Islet precursor cell (in vitro differentiated cells): ENCODE results near the gene ABCA2.

ENCODE experiments used
- DNase-seq: peaks from one replicate; pipeline ENCODE4 v3.0.0-alpha.2; 2018

ABCA2 gene

DNA sequence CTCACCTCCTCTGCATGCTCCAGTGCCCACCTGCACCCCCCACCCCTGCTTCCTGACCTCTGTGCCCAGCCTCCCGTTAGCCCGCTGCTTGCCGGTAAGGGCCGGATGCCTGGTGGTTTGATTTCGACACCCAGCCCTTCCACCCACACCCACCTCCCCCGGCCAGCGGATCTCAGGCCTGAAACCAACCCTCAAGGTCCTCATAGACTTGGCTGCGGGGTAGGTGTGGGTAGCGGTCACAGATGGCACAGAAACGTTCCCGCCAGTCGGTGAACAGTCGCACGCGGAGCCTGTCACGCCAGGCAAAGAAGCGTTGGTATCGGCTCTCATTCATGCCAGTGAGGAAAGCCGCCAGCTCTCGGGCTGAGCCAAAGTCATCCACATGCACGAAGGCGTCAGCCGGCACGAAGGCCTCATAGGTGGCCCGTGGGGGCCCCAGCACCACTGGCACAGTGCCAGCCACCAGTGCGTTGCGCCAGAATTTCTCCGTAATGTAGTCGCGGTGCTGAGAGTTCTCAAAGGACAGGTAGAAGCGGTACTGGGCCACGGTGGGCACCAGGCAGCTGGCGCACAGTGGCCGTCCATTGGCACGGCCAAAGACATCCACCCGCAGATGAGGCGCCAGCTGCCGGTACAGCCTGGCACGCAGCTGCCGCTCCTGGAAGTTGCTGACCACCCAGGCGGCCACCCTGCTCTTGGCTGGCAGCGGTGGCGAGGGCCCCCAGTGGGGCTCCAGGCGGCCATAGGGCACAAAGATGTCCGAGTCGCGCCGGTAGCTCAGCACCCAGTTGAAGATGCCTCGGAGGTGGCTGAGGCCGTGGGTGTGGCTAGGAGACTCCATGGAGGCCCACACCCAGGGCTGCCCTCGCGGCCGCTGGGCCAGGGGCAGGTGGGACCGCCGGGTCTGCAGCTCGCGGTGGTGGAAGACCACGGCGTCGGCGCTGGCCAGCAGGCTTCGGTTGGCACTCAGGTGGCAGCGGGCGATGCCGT is 2.8 kb upstream of the ABCA2 start:
- DNase-seq, result no peak

DNA sequence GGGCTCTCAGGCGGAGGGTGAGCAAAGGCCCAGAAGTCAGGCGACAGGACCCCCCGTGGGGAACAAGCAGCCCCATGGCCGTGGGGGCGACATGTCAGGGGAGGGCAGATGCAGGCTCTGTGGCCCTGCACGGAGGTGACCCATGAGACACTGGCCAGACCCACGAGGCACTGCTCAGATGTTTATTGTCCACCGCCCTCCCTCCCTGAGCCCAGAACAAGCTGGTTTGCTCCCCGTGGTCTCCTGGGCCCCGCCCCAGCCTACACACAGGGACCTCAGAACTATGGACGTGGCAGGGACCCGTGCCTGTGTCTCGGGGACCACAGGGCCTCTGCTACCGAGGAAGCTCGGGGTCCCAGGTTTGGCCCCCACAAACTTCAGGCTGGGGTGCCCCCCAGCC is 2.0 kb upstream of the ABCA2 start:
- no peak for DNase-seq

DNA sequence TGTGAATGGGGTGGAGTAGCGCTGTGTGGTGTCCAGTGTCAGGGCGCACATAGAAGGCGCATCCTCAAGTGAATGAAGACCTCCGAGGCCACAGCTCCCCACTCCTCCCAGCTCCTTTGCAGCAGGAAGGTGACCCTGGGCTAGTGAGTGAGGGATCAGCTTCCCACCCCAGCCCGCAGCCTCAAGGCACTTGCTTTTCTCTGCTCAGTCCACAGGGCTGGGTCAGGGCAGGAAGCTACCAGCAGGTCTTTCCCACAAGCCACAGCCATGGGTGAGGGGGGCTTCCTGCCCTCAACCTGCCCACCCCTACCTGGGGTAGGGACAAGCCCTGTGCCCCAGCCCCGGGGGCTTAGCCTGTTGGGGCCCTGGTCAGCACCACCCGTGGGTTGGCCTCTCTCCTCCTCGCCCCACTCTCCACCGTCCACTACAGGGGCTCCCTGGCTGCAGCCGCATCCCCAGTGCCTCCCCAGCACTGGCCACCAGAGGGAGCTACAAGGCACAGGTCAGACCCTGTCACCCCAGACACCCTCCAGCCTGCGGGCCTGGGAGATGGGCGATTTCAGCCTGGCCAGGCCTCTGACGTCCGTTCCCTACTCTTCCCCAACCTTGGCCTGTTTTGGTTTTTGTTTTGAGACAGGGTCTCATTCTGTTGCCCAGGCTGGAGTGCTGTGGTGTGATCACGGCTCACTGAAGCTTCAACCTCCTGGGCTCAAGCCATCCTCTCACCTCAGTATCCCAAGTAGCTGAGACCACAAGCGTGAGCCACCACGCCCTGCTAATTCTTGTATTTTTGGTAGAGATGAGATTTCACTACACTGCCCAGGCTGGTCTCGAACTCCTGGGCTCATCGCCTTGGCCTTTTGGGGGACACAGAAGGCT is 1.3 kb upstream of the ABCA2 start:
- peak; percentile 88 for DNase-seq

DNA sequence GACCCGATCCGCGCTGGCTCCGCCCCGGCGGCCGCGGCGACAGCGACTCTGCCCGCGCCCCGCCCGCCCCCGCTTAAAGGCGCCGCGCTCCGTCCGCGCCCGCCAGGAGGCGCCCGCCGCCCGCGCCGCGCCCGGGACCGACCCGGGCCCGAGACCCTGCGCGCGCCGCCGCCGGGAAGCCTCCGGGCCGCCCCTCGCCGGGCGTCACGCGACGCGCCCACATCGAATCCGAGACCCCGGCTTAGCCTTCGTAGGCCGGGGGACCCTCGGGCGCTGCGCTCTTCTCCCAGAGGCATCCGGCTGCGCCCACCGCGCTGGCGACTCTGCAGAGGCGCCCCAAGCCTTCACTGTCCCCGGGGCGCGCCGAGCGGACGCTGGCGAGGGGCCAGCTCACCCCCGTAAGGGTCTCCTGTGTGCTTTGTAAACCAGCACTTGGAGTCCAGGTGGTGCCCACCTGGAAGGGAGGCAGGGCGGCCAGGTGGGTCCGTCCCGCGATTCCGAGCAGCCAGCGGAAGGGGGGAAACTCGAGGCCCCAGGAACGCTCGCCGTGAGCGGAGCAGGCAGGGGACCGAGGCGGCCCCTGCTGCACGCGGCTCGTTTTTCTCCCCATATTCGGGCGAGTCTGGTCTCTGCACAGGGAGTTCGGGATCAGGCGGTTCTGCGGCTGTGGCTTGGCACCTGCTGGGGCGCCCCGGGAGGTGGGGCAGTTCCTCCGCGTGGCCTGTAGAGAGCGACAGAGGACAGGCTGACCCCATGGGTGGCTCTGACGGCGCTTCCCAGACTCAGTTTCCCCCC is 423 bp upstream of the ABCA2 start:
- no peak for DNase-seq

DNA sequence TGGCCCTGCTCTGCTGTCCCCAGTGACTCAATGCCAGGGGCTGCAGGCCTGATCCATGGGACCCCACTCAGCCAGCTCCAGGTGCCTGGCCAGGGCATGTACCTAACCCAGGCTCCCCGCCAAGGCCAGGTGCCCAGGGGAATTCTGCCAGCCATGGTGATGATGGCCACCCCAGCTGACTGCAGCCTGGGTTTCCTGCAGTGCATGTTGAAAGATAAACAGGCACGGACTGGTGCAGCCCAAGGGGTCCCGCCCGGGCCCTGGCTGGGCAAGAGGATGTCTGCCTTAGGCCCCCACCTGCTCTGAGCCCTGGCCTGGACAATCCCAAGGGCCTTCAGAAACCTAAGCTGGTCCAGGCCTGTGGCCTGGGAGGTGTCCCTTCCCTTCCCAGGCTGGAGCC is 1.2 kb downstream of the ABCA2 start:
- DNase-seq, result no peak

DNA sequence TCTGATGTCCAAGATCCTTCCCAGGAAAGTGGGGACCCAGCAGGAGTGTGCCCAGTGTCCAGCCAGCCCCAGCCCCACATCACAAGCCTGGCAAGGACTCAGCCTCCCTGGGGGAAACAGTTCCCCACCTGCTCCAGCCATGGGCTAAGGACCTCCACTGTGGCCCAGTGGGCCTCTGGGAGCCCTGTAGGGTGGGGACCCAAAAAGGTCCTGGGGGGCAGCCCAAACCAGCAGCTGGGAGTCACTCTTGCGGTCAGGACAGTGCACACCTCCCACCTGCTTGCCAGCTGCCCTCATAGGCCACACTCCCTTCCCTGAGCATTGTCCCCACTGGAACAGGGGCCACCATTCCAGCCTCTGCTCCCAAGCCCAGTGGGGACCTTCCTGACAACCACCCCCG is 1.7 kb downstream of the ABCA2 start:
- no peak for DNase-seq

DNA sequence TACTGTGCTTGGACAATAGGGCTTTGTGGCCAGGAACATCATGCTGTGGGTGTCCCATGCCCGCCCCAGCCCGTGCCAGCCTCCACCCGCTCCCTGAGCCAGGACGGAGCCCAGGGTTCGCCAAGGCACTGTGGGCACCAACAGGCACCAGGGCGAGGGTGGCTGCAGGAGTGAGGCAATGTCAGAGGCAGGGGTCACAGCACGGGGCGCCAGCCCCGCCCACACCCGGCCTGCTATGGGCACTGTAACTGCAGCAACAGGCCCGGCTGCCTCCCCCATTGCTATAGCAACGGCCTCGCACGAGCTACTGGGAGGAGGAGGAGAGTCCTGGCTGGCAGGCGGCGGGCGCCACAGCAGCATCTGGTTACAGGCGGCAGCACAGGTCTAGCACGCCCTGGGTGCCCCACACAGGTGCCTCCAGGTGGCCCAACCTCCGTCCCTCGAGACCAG is 2.5 kb downstream of the ABCA2 start:
- no peak for DNase-seq

DNA sequence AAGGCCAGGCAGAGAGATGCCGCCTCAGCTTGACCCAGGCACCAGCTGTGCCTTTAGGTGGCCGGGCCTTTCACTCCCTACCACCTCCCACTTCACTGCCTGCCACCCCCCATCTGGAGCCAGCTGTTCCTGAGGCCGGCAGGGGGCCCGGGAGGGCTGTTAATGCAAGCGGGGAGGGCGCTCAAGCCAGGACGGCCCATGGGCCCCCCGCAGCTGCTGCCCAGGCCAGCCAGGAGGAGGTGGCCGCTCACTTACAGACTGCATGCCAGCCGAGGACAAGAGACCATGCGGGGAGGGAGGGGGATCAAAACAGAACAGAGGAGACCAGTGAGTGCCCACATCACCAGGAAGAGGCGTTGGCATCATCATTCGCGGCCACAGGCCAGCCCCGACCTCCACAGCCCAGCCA is 4.5 kb downstream of the ABCA2 start:
- no peak for DNase-seq

DNA sequence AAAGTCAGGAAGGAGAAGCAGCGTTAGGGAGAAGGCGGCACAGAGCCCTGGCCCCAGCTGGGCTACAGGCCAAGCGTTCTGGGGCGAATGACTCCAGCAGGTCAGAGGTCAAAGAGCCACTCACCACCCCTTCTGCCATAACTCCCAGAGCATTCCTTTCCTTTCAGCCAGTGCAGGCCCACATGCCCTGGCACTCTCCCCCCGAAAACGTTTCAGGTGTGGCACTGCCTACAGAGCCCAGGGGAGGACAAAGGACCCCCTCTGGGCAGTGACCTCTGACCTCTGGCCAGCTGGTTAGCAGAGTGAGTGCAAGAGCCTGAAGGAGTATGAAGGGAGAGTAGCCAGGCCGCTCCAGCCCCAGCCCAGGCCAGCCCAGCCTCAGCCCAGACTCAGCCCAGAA is 4.9 kb downstream of the ABCA2 start:
- no peak for DNase-seq

DNA sequence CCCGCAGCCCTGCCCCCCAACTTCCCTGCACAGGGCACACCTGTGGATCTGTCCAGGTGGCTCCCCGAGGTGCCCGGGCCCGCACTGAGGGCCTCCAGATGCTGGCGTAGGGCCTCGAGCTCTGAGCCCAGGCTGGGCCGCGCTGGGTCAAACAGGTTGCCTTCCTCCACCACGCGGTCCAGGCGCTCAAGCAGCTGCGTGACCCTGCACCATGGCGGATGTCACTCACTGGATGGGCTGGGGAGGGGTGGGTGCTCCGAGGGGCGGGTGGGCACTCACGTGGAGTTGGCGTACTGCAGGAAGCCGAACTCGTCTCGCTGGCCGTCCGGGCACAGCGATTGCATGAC is 5.4 kb downstream of the ABCA2 start:
- no peak for DNase-seq

DNA sequence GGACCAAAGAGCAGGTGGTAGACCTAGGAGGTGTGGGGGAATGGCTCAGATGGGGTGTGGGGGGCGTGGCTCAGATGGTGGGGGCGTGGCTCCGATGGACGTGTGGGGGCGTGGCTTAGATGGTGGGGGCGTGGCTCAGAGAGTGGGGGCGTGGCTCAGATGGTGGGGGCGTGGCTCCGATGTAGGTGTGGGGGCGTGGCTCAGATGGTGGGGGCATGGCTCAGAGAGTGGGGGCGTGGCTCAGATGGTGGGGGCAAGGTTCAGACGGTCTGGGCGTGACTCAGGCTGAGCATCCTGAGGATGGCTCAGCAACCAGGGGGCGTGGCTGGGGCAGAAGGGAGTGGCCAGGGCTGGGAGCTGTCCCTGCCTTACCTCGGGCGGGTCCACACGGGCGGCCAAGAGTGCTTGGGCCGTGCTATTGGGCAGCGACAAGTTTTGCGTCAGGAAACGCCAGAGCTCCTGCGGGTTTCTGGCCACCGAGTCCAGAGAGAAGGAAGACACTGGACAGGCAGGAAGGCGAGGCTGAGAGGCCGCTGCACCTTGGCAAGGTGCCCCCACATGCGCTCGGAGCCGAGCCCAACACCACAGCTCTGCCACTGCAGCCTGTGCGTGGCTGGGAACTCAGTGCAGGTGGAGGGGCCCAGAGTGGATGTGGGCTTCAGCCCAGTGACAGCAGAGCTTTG is 5.9 kb downstream of the ABCA2 start:
- peak; percentile 89 for DNase-seq

DNA sequence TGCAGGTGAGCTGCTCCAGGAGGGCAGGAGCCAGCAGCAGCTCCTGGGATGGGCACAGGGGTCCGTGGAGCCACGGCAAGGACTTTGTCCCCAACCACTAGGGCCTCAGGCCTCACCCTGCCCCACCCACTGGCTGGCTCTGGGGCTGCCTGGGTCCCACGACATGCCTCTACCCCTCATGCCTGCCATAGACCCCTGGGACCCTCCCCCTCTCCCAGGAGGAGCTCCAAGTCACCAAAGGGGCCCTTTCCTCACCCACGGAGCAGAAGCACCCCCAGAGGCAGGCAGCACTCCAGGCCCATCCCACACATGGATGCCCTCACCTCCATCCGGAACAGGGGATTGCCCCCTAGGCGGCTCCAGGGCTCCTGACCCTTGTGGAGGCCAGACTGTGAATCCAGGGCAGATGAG is 6.5 kb downstream of the ABCA2 start:
- DNase-seq, result no peak

DNA sequence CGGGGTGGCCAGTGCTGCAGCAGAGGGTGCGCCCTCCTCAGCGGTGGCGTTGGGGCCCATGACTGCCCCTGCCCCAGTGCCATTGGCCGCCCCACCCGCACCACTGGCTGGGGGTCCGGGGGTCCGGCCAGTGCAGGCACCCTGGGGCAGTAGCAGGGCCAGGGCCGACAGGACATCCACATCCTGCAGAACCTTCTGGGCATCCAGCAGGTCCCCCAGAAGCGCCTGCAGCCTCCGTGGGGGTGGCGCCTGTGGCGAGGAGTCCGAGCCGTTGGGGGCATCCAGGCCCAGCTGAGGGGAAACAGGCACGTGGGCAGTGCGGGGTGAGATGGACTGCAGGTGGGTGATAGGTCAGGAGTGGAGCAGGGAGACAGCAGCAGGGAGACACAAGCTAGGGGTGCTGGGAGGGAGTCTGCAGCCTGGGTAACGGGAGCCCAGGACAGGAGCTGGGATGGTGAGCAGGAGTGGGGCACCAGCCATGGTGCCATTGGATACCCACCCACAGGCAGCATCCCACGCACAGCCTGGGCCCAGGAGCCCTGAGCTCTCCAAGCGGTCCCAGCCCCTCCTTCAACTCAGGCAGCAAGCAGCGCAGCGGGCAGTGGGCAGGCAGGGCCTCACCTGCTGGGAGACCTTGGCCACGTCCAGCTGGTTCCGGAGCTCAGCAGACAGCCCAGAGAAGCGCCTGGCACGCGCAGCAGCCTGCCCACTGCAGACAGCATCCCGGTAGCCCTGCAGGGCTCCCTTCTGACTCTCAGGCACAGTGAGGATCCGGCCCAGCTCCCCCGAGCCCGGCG is 7.1 kb downstream of the ABCA2 start:
- DNase-seq, result no peak

DNA sequence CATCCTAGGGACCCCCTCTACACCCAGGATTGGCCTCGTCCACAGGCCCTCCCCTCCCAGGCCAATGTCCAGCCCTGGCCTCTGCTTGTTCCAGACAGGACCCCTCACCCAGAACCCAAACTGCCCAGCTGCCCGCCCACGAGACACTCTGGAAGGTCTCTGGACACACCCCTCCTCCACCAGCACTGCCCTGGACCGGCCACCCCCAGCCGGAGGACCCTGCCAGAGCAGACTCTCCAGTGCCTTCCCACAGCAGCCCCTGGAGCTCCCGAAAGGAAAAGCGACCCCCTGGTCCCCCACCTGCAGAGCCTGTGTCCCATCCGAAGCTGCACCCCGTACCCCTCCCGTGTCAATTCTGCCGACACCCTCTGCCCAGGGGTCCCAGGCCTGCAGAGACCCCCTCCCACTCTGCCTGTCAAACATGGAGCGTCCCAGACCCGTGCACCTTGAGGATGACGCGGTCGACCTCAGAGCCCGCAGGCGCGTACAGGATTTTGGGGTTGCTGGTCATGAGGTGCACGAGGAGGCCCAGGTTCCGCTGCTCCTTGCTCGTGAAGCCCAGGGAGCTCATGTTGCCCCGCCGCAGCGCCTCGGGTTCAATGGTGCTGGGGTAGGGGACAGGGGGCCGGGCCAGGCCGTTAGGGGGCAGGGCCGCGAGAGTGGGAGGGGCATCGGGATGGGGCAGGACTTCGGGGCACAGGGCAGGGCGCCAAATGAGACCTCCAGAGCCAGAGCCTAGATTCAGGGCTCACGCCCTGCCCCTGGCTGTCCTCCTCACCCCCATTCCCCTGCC is 8.0 kb downstream of the ABCA2 start:
- DNase-seq, result no peak

DNA sequence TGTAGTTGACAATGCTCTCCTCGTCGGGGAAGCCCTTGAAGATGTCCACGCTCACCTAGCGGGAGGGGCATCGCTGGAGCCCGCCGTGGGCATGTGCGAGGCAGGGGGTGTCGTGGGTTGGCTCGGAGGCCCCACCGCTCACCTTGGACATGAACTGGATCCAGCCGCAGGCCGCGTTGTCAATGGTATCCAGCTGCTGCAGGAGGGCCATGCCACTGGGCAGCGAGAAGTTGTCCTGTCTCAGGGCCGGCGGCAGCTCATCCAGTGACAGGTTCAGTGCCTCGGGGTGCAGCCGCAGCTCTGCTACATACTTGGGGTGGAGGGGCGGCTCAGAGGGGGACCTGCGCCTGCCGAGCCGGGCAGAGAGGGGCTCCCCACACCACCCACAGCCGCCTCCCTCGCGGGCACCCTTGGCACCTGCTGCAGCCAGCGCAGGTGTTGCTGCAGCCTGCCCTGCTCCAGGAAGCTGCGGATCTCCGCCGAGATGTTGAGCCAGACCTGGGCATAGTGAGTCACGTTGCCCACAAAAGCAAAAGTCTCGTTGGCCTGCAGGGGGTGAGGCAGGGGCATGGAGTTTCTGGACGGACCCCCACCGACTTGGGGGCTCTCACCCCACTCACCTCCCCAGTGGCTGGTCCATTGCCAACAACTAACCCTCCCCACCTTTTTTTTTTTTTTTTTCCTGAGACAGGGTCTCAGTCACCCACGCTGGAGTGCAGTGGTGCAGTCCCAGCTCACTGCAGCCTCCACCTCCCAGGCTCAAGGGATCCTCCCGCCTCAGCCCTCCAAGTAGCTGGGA is 9.1 kb downstream of the ABCA2 start:
- DNase-seq, result no peak

DNA sequence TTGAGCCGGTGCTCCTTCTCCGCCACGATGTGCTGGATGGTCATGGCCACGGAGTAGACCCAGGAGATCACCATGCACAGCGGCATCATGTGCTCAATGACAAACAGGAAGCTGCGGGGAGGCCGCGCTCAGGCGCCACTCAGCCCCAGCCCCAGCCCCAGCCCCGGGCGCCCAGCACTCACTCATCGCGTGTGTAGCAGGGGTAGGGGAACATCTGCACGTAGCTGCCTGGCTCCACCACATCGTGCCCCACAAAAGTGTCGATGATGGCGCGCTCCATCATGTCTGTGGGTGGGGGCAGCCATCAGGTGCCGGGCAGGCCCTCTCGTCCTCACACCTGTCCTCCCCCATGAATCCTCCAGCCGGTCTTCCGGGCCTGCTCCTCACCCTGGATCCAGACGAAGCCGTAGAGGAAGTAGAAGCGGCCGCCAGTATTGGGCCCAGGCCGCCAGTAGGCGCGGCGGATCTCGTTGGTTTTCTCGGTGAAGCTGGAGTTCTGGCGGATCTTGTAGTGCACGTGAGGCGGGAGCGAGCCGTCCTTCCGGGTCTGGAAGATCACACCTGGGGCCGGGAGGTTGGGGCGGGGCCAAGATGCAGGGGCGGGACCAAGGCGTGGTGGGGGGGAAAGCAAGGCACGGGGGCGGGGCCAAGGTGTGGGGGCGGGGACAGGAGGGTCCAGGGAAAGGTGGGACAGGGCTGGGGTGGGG is 10.1 kb downstream of the ABCA2 start:
- no peak for DNase-seq

DNA sequence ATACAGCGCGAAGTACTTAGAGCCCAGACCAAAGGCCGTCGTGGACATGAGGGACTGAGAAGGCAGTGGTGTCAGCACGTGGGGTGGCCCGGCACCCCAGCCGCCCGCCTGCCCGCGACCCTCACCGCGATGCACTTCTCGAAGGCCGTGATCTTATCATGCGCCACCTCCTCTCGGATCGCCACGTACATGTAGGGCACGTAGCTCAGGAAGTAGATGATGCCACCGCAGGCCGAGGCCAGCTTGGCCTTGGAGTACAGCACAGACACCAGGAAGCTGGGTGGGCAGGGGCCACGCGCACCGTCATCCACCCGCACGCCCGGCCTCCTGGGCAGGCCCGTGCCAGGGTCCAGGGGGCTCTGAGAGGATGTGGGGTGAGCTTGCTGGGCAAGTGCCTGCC is 11.0 kb downstream of the ABCA2 start:
- no peak for DNase-seq

DNA sequence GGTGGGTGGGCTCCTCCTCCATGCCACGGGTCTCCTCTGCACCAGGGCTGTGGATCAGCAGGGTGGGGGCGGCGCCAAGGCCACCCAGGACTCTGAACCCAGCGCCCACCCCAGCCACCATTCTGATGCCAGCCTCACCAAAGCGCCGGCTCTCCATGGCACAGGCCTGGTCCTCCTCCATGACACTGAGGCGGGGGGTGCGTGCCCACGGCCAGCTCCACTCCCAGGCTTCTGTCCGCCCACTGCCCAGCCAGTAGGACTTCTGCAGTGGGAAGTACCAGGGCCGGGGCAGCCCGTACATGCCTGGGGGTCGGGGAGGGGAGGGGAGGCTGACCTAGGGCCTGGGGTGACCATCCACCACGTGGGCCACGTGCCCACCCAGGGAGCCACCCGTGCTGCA is 11.6 kb downstream of the ABCA2 start:
- DNase-seq, result no peak

DNA sequence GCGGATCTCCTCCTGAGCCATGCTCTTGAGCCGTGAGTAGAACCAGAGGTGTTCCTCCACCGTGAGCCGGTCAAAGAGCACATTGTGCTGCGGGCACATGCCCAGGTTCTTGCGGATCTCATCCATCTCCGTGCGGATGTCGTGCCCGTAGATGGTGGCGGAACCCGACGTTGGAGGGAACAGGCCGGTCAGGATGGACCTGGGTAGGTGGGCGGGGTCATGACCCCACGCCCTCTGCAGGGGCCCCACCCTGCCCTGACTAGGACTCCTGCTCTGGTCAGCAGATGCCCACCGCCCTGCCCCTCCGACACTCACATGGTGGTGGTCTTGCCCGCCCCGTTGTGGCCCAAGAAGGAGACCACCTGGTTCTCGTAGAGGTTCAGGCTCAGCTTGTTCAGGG is 12.1 kb downstream of the ABCA2 start:
- no peak for DNase-seq
